Neural crest cell (in vitro differentiated cells): ENCODE results near the gene NDC80. TPM values are rescaled to one million over a fixed set of nuclear protein-coding genes. Genes with fewer than 3 reads are reported as not detected.

Experiments used
- DNase-seq: peaks from one replicate; pipeline ENCODE4 v3.0.0; 2021; ENCODE audit warnings: low read depth, mixed read lengths, low spot score
- H3K27ac Mint-ChIP-seq: one replicate; pipeline ENCODE4 v1.8.0; 2021; ENCODE audit warnings: mild to moderate bottlenecking, mixed read lengths; ENCODE audit not compliant: unreplicated experiment
- H3K27me3 Mint-ChIP-seq: 2 replicates; pipeline ENCODE4 v1.8.0; 2021; ENCODE audit warnings: low read depth, mild to moderate bottlenecking, mixed read lengths
- H3K36me3 Mint-ChIP-seq: 2 replicates; pipeline ENCODE4 v1.8.0; 2021; ENCODE audit warnings: low read depth, mild to moderate bottlenecking, mixed read lengths
- H3K4me1 Mint-ChIP-seq: 2 replicates; pipeline ENCODE4 v1.8.0; 2021; ENCODE audit warnings: mixed read lengths
- H3K4me3 Mint-ChIP-seq: one replicate; pipeline ENCODE4 v1.8.0; 2021; ENCODE audit warnings: mild to moderate bottlenecking, mixed read lengths
- H3K9me3 Mint-ChIP-seq: 2 replicates; pipeline ENCODE4 v1.8.0; 2021; ENCODE audit warnings: mixed read lengths
- total RNA-seq: library from RNA; stranded (reverse); gene quantifications from 2 replicates; pipeline ENCODE4 v1.2.1, GENCODE V29; 2021
- TF ChIP-seq, protein P1 (sequence below): fragments of 200-600 bp; sonication (generic); conservative IDR thresholded peaks from 2 replicates; pipeline ENCODE4 v1.5.0; 2021; ENCODE audit warnings: antibody characterized with exemption, mild to moderate bottlenecking

Gene NDC80
- total RNA-seq, 1 donor from 2014 or later: 52.1 TPM

DNA sequence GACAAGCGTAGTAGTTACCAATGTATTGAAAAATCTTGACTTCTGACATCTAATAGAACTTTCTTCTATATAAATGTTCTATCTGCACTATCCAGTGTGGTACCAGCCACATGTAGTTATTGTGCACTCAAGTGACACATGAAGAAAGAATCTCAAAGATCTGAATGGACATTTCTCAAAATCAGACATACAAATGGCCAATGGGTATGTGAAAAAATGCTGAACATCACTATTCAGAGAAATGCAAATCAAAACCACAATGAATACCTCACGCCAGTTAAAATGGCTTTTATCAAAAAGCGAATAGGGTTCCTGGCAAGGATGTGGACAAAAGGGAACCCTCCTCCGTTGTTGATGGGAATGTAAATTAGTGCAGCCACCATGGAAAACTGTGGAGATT lies 46.7 kb downstream of the NDC80 start:
- TF ChIP-seq, protein P1, sequence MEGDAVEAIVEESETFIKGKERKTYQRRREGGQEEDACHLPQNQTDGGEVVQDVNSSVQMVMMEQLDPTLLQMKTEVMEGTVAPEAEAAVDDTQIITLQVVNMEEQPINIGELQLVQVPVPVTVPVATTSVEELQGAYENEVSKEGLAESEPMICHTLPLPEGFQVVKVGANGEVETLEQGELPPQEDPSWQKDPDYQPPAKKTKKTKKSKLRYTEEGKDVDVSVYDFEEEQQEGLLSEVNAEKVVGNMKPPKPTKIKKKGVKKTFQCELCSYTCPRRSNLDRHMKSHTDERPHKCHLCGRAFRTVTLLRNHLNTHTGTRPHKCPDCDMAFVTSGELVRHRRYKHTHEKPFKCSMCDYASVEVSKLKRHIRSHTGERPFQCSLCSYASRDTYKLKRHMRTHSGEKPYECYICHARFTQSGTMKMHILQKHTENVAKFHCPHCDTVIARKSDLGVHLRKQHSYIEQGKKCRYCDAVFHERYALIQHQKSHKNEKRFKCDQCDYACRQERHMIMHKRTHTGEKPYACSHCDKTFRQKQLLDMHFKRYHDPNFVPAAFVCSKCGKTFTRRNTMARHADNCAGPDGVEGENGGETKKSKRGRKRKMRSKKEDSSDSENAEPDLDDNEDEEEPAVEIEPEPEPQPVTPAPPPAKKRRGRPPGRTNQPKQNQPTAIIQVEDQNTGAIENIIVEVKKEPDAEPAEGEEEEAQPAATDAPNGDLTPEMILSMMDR: no peak
- peaks cover 12% of the 10 kb centered on the region for H3K36me3 Mint-ChIP-seq
- H3K9me3 Mint-ChIP-seq: peaks cover 2% of the 10 kb centered on the region
- no peak overlapping the region for H3K4me3 Mint-ChIP-seq
- no peak overlapping the region for H3K27ac Mint-ChIP-seq
- H3K4me1 Mint-ChIP-seq: peaks cover 13% of the 10 kb centered on the region
- no peaks in the 10 kb centered on the region for H3K27me3 Mint-ChIP-seq
- no peak for DNase-seq

DNA sequence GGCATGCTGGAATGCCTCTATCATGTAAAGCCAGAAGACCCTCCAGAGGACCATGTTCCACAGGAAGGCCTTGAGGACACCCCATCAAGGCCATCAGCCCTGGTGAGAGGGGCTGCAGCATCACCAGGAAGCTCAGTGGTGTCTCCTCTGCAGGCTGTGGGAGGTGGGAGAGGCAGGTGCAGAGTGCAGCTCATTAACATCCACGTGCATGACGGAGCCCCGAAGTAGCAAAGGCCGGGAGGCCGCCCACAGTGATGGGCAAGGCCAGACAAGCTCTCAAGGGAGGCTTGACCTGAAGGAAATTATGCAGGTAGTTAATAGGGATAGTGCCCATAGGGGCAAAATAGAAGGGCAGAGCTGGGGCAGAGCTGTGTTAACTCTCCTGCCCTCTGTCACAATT lies 53.9 kb downstream of the NDC80 start:
- TF ChIP-seq, protein P1: no peak
- no peak overlapping the region for H3K27ac Mint-ChIP-seq
- H3K4me1 Mint-ChIP-seq: no peaks in the 10 kb centered on the region
- no peaks in the 10 kb centered on the region for H3K27me3 Mint-ChIP-seq
- no peak for DNase-seq
- no peaks in the 10 kb centered on the region for H3K36me3 Mint-ChIP-seq
- H3K4me3 Mint-ChIP-seq: no peak overlapping the region
- H3K9me3 Mint-ChIP-seq: peaks cover 2% of the 10 kb centered on the region

DNA sequence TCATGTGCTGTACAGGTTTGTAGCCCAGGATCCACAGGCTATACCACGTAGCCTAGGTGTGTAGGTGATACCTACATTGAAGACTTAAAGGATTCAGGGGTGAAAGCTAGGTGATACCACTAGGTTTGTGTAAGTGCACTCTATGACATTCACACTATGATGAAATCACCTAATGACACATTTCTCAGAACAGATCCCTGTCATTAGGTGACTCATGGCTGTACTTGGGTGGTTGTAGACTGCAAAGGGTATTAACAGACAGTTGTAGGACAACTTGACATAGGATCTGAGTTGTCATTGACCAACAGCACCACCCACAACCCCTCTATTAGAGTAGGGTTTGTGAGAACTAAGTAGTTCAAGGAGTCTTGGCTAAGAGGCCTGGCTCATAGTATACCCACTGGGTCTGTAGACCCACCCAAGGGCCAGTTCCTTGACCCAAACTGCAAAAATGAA lies 56.5 kb downstream of the NDC80 start:
- no peaks in the 10 kb centered on the region for H3K27me3 Mint-ChIP-seq

DNA sequence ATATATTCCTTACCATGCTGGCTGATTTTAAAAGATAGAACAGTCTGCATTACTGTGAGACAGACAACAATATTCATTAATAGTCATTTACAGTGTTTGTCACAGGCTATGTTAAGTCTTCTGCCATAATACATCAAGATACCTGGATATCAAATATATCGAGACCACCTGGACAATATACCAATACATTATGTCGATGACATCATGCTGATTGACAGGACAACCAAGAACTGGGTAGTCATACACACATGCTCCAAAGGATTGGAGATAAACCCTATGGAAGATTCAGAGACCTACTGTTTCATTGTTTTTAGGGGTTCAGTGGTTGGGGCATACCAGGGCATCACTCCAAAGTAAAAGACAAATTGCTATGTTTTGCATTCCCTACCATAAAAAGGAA lies 57.6 kb downstream of the NDC80 start:
- H3K27ac Mint-ChIP-seq: no peak overlapping the region
- no peaks in the 10 kb centered on the region for H3K4me1 Mint-ChIP-seq
- H3K9me3 Mint-ChIP-seq: peaks cover 13% of the 10 kb centered on the region
- no peak for DNase-seq
- no peaks in the 10 kb centered on the region for H3K27me3 Mint-ChIP-seq
- no peaks in the 10 kb centered on the region for H3K36me3 Mint-ChIP-seq
- TF ChIP-seq, protein P1: no peak
- H3K4me3 Mint-ChIP-seq: no peak overlapping the region

More for the DNA sequence above, 56.5 kb downstream of the NDC80 start:
- Mint-ChIP-seq H3K4me3 (no peak overlapping the region), H3K9me3 (peaks cover 13% of the 10 kb centered on the region), H3K4me1 (no peaks in the 10 kb centered on the region), H3K36me3 (no peaks in the 10 kb centered on the region), H3K27ac (no peak overlapping the region)
- DNase-seq: no peak
- TF ChIP-seq, protein P1: no peak

DNA sequence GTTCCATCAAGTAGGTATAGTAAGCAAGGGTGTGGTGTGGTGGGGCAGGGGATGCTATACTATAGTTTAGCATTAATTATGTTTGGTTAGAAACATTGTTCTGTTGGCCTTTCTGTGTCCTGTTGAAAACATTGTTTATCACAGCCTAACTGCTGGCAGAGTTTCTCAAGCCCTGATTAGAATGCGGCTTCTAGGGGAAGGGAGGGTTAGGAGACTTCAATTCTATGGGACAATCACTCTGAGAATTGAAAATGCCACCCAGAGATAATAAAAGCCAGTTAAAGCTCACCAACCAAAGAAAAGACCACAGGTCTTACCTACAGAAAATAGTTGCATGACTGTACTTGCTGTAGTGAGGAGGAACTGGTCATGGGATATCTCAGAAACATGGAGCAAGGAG lies 64.2 kb downstream of the NDC80 start:
- TF ChIP-seq, protein P1: no peak
- no peak overlapping the region for H3K27ac Mint-ChIP-seq
- H3K4me3 Mint-ChIP-seq: no peak overlapping the region
- no peaks in the 10 kb centered on the region for H3K4me1 Mint-ChIP-seq
- no peak for DNase-seq
- H3K27me3 Mint-ChIP-seq: no peaks in the 10 kb centered on the region
- H3K9me3 Mint-ChIP-seq: peaks cover 17% of the 10 kb centered on the region
- H3K36me3 Mint-ChIP-seq: peaks cover 3% of the 10 kb centered on the region
